AG10803 (cell line): ENCODE measurements around the gene BABAM2.

ENCODE experiments used
- DNase-seq: peaks from one replicate; pipeline ENCODE4 v3.0.0; 2010; ENCODE audit warnings: low read depth
- H3K4me3 ChIP-seq: 2 replicates; pipeline ENCODE4 v1.5.1; 2011; ENCODE audit warnings: mild to moderate bottlenecking, low read length, control low read depth
- CTCF ChIP-seq: conservative IDR thresholded peaks from 2 replicates; pipeline ENCODE4 v1.5.1; 2011; ENCODE audit warnings: mild to moderate bottlenecking, low read length, control low read depth, inconsistent platforms

The BABAM2 gene

DNA sequence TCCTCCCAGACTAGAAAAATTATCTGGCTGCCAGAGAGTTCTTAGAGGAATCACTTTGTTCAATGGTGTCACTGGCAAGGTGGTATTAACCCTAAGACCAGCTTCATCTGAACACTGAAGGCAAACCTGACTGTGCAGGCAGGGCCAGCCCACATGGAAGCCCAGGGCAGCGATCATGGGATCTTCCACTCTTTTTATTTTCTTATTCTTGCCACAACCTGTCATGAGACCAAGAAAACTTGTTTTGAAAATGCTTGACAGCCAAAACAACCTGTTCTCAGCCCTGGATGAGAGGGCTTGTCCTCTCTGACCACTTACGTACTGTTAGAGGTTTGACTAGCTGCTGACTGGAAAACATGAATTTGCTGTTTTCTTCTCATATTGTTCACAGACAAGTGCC lies 426.9 kb downstream of the BABAM2 start:
- TF ChIP-seq CTCF, result no peak
- no peak for DNase-seq
- no peak overlapping the region for H3K4me3 ChIP-seq

DNA sequence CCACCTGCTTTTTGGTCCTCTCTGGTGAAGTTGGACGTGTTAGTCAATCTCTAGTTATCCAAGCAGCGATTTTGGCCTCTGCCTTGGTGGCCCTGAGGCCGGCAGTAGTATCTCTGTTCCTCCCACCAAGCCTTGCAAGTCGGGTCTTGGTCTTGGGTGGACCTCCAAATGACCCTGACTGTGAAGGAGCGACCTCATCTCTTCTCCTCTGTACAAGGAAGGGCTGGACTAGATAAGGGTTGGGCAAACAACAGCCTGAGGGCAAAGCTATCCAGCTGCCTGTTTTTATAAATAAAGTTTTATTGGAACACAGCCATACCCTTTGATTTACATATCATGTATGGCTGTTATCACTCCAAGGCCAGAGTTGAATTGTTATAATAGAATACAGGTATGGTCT lies 427.5 kb downstream of the BABAM2 start:
- TF ChIP-seq CTCF, result no peak
- no peak for DNase-seq

DNA sequence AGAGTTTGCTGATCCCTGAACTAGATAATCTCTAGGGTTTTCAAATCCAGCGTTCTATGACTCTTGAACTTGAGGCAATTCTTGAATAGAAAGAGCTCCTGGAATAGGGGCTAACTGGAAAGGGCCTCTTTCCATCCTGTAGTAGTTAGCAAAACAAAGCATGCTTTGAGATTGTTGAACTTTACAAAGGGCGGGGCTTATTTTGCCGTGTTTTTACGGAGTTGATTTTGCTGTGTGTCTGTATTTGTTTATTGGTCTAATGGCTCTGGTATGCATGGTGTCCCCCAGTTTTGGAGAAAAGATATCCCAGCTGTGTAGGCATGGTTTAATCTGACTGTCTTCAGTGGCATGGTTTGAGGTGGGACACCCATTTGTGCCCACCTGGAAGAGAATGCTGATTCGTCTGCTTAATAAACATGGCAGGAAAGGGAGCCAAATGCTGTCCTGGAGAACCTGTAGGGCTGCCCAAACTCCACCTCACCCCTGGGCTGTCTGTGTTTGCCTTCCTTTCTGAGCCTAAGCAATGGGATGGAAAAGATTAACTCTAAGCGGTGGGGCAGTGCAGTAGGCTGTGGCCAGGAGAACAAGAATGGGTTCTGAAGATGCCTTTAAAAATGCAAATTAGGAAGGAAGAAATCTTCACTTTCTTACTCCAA lies 428.1 kb downstream of the BABAM2 start:
- DNase-seq, result no peak
- TF ChIP-seq CTCF, result no peak
- no peak overlapping the region for H3K4me3 ChIP-seq

More for the DNA sequence above, 427.5 kb downstream of the BABAM2 start:
- H3K4me3 ChIP-seq, result no peak overlapping the region

DNA sequence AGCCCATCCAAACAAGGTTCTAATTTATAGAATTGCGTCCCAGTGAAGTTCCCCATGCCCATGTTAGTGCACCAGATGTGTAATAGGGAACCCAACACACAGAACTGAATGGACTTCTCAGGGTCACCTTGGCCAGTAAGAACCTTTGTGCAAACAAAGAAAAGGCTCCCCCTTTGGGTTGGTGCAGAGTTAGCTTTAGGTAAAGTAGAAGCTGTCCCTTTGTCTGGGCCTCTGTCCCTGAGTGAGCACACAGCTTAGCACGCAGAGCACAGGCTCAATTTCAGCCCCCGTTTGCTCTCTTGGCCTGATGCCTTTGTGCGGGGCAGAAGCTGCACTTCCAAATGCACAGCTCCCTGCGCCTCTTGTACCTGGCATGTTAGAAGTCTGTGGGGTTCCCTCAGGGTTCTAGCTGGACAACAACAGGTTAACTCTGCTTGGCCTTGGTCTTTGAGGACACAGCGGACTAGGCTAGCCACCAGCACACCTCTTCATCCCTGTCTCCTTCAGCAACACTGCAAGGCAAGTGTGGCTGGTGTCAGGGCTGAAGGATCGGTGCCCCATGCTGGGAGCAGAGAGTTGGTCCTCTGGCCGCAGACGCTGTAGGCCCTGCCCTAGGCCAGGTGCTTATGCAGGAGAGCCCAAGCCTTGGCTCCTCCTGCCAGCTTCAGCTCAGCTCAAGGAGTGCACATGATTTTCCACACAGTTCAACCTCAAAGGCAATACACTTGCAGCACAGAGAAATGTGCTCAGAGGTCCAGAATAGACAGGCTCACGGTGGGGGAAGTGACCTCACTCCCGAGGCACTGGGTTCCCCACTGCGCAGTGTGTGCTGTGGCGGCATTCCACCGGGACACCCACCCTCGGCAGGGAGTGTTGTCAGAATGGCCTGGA lies 428.8 kb downstream of the BABAM2 start:
- no peak for TF ChIP-seq CTCF
- no peak overlapping the region for H3K4me3 ChIP-seq
- no peak for DNase-seq

DNA sequence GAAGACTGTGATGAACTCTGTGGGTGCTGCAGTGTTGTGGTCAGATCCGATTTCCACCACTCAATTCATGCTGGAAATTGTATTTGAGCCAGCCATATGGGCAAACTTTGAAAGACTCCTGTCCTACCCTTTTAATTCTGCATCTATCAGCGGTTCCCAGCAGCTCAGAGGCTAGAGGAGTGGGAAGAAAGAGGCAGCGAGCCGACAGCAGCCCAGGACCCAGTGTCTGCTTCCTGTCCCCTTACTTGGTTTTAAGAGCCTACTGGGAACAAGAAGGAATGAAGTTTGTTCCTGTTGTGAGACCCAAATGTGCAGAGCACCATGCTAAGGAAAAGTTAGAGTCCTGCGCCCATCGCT lies 429.5 kb downstream of the BABAM2 start:
- no peak for TF ChIP-seq CTCF
- no peak for DNase-seq
- H3K4me3 ChIP-seq, result no peak overlapping the region

GRCh38 chr2:28320371-28320770 lies 429.8 kb downstream of the BABAM2 start:
- TF ChIP-seq CTCF, result no peak
- DNase-seq, result no peak
- no peak overlapping the region for H3K4me3 ChIP-seq

- no peak overlapping the region for H3K4me3 ChIP-seq
- TF ChIP-seq CTCF, result no peak
Observed at GRCh38 chr2:28321426-28321825, 430.9 kb downstream of the BABAM2 start.

More at GRCh38 chr2:28321426-28321825, 430.9 kb downstream of the BABAM2 start:
- peak; percentile 61 for DNase-seq
